OCI-LY1 (cell line): Measurements from ENCODE around the gene CATSPERB.

Experiments
- H2AFZ ChIP-seq: fragments of 200-600 bp; sonication (generic), shearing (Covaris generic); 2 replicates; pipeline ENCODE4 v1.6.0; 2014; ENCODE audit warnings: antibody characterized with exemption, mild to moderate bottlenecking, low read length
- H3F3A ChIP-seq: fragments of 200-600 bp; sonication (generic), shearing (Covaris generic); 2 replicates; pipeline ENCODE4 v1.6.0; 2014; ENCODE audit warnings: mild to moderate bottlenecking, antibody characterized with exemption, low read length, moderate library complexity; ENCODE audit not compliant: insufficient read depth
- H3K27ac ChIP-seq: fragments of 200-600 bp; sonication (generic); 2 replicates; pipeline ENCODE4 v1.5.1; 2014; ENCODE audit warnings: low read length, mixed run types, mild to moderate bottlenecking, low read depth; ENCODE audit not compliant: poor library complexity, severe bottlenecking
- H3K27me3 ChIP-seq: fragments of 200-600 bp; sonication (generic); 2 replicates; pipeline ENCODE4 v1.6.0; 2014; ENCODE audit warnings: antibody characterized with exemption, mild to moderate bottlenecking, low read length, moderate library complexity; ENCODE audit not compliant: insufficient read depth
- H3K36me3 ChIP-seq: fragments of 200-600 bp; sonication (generic); 2 replicates; pipeline ENCODE4 v1.6.1; 2014; ENCODE audit warnings: mild to moderate bottlenecking, antibody characterized with exemption, low read length, moderate library complexity, mixed read lengths; ENCODE audit not compliant: insufficient read depth
- H3K4me1 ChIP-seq: fragments of 200-600 bp; sonication (generic); 2 replicates; pipeline ENCODE4 v1.5.1; 2014; ENCODE audit warnings: mild to moderate bottlenecking, low read length, moderate library complexity; ENCODE audit not compliant: insufficient read depth, severe bottlenecking
- H3K4me2 ChIP-seq: fragments of 200-600 bp; sonication (generic), shearing (Covaris generic); 2 replicates; pipeline ENCODE4 v1.6.1; 2014; ENCODE audit warnings: low read length
- H3K4me3 ChIP-seq: fragments of 200-600 bp; sonication (generic); 2 replicates; pipeline ENCODE4 v1.5.1; 2014; ENCODE audit warnings: low read length, low read depth, mild to moderate bottlenecking, mixed read lengths; ENCODE audit not compliant: poor library complexity, severe bottlenecking
- H3K79me2 ChIP-seq: fragments of 200-600 bp; shearing (Covaris generic); 2 replicates; pipeline ENCODE4 v1.6.1; 2016; ENCODE audit warnings: mixed run types, low read length, mixed read lengths; ENCODE audit not compliant: insufficient read depth
- H3K9ac ChIP-seq: fragments of 200-600 bp; sonication (generic), shearing (Covaris generic); 2 replicates; pipeline ENCODE4 v1.6.1; 2014; ENCODE audit warnings: mild to moderate bottlenecking, low read length, mixed read lengths
- H3K9me2 ChIP-seq: fragments of 200-600 bp; sonication (generic), shearing (Covaris generic); 2 replicates; pipeline ENCODE4 v1.6.1; 2014; ENCODE audit warnings: low read depth, mild to moderate bottlenecking, low read length, mixed read lengths
- H3K9me3 ChIP-seq: fragments of 200-600 bp; shearing (Covaris generic); 2 replicates; pipeline ENCODE4 v1.6.1; 2014; ENCODE audit warnings: low read length, mixed read lengths
- H4K20me1 ChIP-seq: fragments of 200-600 bp; sonication (generic), shearing (Covaris generic); 2 replicates; pipeline ENCODE4 v1.6.0; 2016; ENCODE audit warnings: mild to moderate bottlenecking, low read length; ENCODE audit not compliant: insufficient read depth
- CTCF ChIP-seq: fragments of 200-600 bp; sonication (generic), shearing (Covaris generic); IDR thresholded peaks from 2 replicates; pipeline ENCODE4 v1.5.1; 2017; ENCODE audit warnings: mild to moderate bottlenecking, antibody characterized with exemption, low read length, moderate library complexity, mixed read lengths
- EZH2 ChIP-seq: fragments of 200-600 bp; sonication (generic), shearing (Covaris generic); IDR thresholded peaks from 2 replicates; pipeline ENCODE4 v1.8.0; 2017; ENCODE audit warnings: borderline replicate concordance, mixed run types, mild to moderate bottlenecking, antibody characterized with exemption, low read length, moderate library complexity, mixed read lengths

The CATSPERB gene

GRCh38 chr14:91737619-91738018, 5.7 kb upstream of the CATSPERB start:
- H3K4me2 ChIP-seq: no peak overlapping the region
- H3K27ac ChIP-seq: no peak overlapping the region
- no peaks in the 10 kb centered on the region for H3F3A ChIP-seq
- no peaks in the 10 kb centered on the region for H3K9me2 ChIP-seq
- H2AFZ ChIP-seq: no peak overlapping the region
- H3K36me3 ChIP-seq: no peaks in the 10 kb centered on the region
- H3K9me3 ChIP-seq: no peaks in the 10 kb centered on the region
- no peaks in the 10 kb centered on the region for H3K4me1 ChIP-seq
- no peaks in the 10 kb centered on the region for H3K79me2 ChIP-seq
- H3K27me3 ChIP-seq: no peaks in the 10 kb centered on the region
- TF ChIP-seq EZH2 (no peak), CTCF (no peak)
- no peak overlapping the region for H3K9ac ChIP-seq
- no peaks in the 10 kb centered on the region for H4K20me1 ChIP-seq
- H3K4me3 ChIP-seq: no peak overlapping the region

GRCh38 chr14:91732859-91733477, 1.1 kb upstream of the CATSPERB start:
- Histone ChIP-seq H4K20me1 (no peaks in the 10 kb centered on the region), H3K4me2 (no peak overlapping the region), H3K9me3 (no peaks in the 10 kb centered on the region), H3F3A (no peaks in the 10 kb centered on the region), H3K36me3 (no peaks in the 10 kb centered on the region), H3K9me2 (no peaks in the 10 kb centered on the region), H3K4me1 (no peaks in the 10 kb centered on the region), H3K4me3 (no peak overlapping the region), H3K27ac (no peak overlapping the region), H2AFZ (no peak overlapping the region), H3K27me3 (no peaks in the 10 kb centered on the region), H3K79me2 (no peaks in the 10 kb centered on the region), H3K9ac (no peak overlapping the region)
- TF ChIP-seq EZH2 (no peak), CTCF (no peak)

DNA sequence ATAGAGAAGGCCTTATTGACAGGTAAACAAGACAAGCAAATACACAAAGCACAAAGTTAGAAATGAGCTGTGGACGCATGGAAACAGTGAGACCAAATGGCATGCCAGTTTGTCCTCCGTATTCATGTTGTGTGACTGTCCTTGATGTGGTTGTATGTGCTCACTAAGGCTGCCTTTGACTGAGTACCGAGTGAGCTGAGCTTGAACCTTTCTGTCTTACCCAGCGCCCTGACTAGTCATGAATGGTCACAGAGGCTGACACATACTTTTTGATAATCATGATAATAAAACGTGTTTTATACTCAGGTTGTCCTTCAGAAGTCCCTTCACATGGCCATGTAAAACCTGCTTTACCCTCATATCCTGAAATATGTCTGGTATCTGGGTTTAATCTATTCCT, 553 bp upstream of the CATSPERB start:
- H3K27ac ChIP-seq: no peak overlapping the region
- H3K79me2 ChIP-seq: no peaks in the 10 kb centered on the region
- no peaks in the 10 kb centered on the region for H3K9me3 ChIP-seq
- no peak overlapping the region for H3K4me3 ChIP-seq
- H3K4me2 ChIP-seq: no peak overlapping the region
- no peak overlapping the region for H2AFZ ChIP-seq
- H3K4me1 ChIP-seq: no peaks in the 10 kb centered on the region
- H3K9ac ChIP-seq: no peak overlapping the region
- H4K20me1 ChIP-seq: no peaks in the 10 kb centered on the region
- no peaks in the 10 kb centered on the region for H3K9me2 ChIP-seq
- no peaks in the 10 kb centered on the region for H3K27me3 ChIP-seq
- H3K36me3 ChIP-seq: no peaks in the 10 kb centered on the region
- H3F3A ChIP-seq: no peaks in the 10 kb centered on the region
- TF ChIP-seq CTCF: no peak
- no peak for TF ChIP-seq EZH2
